VCaP (cell line): ENCODE data around the gene PAX6.

Experiments
- H3K27ac ChIP-seq: fragments of 450-650 bp; 2 replicates; pipeline ENCODE4 v1.5.1; 2017
- TF ChIP-seq, protein P1 (sequence below): fragments of 450-650 bp; conservative IDR thresholded peaks from 2 replicates; pipeline ENCODE4 v1.5.1; 2017; ENCODE audit warnings: mild to moderate bottlenecking, moderate library complexity

Gene PAX6

GRCh38 chr11:31821766-31822165, 10.6 kb upstream of the PAX6 start:
- no peak overlapping the region for H3K27ac ChIP-seq
- TF ChIP-seq, protein P1, sequence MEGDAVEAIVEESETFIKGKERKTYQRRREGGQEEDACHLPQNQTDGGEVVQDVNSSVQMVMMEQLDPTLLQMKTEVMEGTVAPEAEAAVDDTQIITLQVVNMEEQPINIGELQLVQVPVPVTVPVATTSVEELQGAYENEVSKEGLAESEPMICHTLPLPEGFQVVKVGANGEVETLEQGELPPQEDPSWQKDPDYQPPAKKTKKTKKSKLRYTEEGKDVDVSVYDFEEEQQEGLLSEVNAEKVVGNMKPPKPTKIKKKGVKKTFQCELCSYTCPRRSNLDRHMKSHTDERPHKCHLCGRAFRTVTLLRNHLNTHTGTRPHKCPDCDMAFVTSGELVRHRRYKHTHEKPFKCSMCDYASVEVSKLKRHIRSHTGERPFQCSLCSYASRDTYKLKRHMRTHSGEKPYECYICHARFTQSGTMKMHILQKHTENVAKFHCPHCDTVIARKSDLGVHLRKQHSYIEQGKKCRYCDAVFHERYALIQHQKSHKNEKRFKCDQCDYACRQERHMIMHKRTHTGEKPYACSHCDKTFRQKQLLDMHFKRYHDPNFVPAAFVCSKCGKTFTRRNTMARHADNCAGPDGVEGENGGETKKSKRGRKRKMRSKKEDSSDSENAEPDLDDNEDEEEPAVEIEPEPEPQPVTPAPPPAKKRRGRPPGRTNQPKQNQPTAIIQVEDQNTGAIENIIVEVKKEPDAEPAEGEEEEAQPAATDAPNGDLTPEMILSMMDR = no peak

DNA sequence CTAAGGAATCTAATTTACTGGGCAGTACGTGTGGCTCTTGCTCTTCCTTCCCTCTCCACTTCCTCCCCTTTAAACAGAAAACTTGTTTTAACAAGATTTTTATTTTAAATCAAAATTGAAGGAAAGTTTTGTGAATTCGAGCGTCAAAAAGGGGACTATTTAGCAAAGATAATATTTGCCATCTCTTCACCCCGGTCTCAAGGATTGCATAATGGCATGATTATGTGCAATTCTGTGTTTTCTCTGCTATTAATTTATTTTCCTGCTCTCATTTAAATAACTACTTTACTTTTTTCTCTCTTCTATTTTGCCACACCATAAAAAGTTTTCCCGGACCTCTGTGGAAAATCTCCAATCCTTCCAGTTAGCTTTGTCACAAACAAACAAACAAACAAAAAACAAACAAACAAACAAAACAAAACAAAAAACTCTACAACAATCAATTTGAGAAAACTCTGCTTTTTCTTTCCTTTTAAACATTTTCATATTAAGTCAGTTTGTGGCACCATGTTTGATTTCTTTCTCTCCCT, 10.2 kb upstream of the PAX6 start:
- no peak overlapping the region for H3K27ac ChIP-seq
- TF ChIP-seq, protein P1 = no peak

DNA sequence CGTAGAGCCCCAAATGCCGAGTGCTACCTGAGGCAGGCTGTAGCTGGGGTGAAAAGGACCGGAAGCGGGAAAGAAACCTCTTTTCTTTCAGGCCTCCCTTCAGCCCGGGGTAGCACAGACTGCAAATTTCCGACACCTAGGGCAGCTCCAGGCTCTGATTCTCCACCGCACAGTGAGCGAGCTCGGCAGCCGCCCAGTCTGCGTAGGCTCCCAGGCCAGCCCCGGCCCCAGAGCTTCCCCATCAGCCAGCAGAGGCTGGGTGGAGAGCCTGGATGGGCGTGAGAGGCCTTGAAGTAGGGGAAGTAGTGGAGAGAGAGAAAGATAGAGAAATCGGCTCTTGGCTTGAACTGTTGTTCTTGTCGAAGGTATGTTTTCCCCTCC, 9.3 kb upstream of the PAX6 start:
- H3K27ac ChIP-seq = no peak overlapping the region

GRCh38 chr11:31819621-31820437, 8.7 kb upstream of the PAX6 start:
- no peak overlapping the region for H3K27ac ChIP-seq
- TF ChIP-seq, protein P1 = no peak

More for the DNA sequence above, 9.3 kb upstream of the PAX6 start:
- TF ChIP-seq, protein P1 = no peak

GRCh38 chr11:31818874-31819331, 7.8 kb upstream of the PAX6 start:
- TF ChIP-seq, protein P1 = no peak
- H3K27ac ChIP-seq = no peak overlapping the region

DNA sequence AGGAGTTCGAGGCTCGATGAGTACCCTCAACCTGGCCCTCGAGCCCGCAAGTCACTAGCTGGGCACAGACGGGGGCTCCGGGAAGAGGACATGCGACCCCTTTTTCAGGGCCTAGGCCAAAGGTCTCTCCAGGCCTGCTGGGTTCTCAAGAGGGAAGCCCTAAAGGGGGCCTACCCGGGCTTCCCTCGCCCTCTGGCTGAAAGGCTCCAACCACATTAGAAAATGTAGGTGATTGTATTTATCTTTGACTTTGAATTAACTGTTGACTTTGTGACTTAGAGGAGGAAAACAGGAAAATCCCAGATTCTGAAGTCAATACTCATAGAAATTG, 7.3 kb upstream of the PAX6 start:
- H3K27ac ChIP-seq = no peak overlapping the region

More for the DNA sequence above, 7.3 kb upstream of the PAX6 start:
- TF ChIP-seq, protein P1 = no peak
